K562 (cell line): ENCODE results near the gene KIF3A. TPM values are rescaled to one million over a fixed set of nuclear protein-coding genes. Genes with fewer than 3 reads are reported as not detected.

Experiments
- ARID2 ChIP-seq: fragments of 450-650 bp; IDR thresholded peaks from 2 replicates; pipeline ENCODE4 v1.6.1; 2017; ENCODE audit warnings: antibody characterized with exemption, mild to moderate bottlenecking
- BHLHE40 ChIP-seq: IDR thresholded peaks from 2 replicates; pipeline ENCODE4 v1.6.1; 2011; ENCODE audit warnings: low read length, improper control_type of control experiment
- CBX1 ChIP-seq: sonication (generic); IDR thresholded peaks from 2 replicates; pipeline ENCODE4 v1.6.1; 2016; ENCODE audit warnings: antibody characterized with exemption, low read depth, mild to moderate bottlenecking
- CBX3 ChIP-seq, 2 experiments: IDR thresholded peaks; 1 replicate in 1 of 2; 2 replicates in 1 of 2; pipeline ENCODE4 v1.6.1; 2012; ENCODE audit warnings: inconsistent platforms in 2 of 2, low read length in 2 of 2, borderline replicate concordance in 1 of 2, control low read depth in 1 of 2
- CHD2 ChIP-seq: IDR thresholded peaks from 2 replicates; pipeline ENCODE4 v1.6.1; 2011; ENCODE audit warnings: low read depth, low read length
- CLOCK ChIP-seq: fragments of 250-450 bp; sonication (Bioruptor Pico); IDR thresholded peaks from 2 replicates; pipeline ENCODE4 v1.4.0; 2020; ENCODE audit warnings: mild to moderate bottlenecking, moderate library complexity, borderline replicate concordance
- FOSL1 ChIP-seq: fragments of 200-800 bp; sonication (Bioruptor generic); conservative IDR thresholded peaks from 2 replicates; pipeline ENCODE4 v1.6.1; 2016; ENCODE audit warnings: missing genetic modification characterization, missing compliant biosample characterization
- GTF2A2 ChIP-seq: IDR thresholded peaks from 2 replicates; pipeline ENCODE4 v1.6.1; 2016; ENCODE audit warnings: mild to moderate bottlenecking, missing genetic modification characterization, missing compliant biosample characterization
- HIVEP1 ChIP-seq: fragments of 250-450 bp; sonication (Bioruptor Pico); IDR thresholded peaks from 2 replicates; pipeline ENCODE4 v1.4.0; 2020; ENCODE audit warnings: mild to moderate bottlenecking
- JUNB ChIP-seq: fragments of 450-650 bp; formaldehyde crosslinking; conservative IDR thresholded peaks from 2 replicates; pipeline ENCODE4 v1.4.0; 2020; ENCODE audit warnings: mild to moderate bottlenecking
- MTA3 ChIP-seq: fragments of 450-650 bp; formaldehyde crosslinking; IDR thresholded peaks from 2 replicates; pipeline ENCODE4 v1.6.1; 2017; ENCODE audit warnings: mild to moderate bottlenecking, borderline replicate concordance
- NR2C2 ChIP-seq, 2 experiments: fragments of 200-800 bp in 1 of 2; sonication (Bioruptor generic) in 1 of 2; sonication (generic) in 1 of 2; formaldehyde crosslinking in 1 of 2; IDR thresholded peaks; 2 replicates each; pipeline versions ENCODE4 v1.6.1 to v1.8.0; 2016 to 2022; ENCODE audit warnings: mild to moderate bottlenecking in 1 of 2, missing compliant biosample characterization in 1 of 2, missing genetic modification characterization in 1 of 2, missing genetic modification reagents in 1 of 2
- RAD21 ChIP-seq, 2 experiments: fragments of 250-450 bp in 1 of 2; fragments of 450-650 bp in 1 of 2; sonication (Bioruptor Pico) in 1 of 2; formaldehyde crosslinking in 1 of 2; IDR thresholded peaks in 1 of 2; conservative IDR thresholded peaks in 1 of 2; 2 replicates each; pipeline versions ENCODE4 v1.4.0 to v1.8.0; 2020 to 2022; ENCODE audit warnings: mild to moderate bottlenecking in 2 of 2, moderate library complexity in 1 of 2
- RFX7 ChIP-seq: fragments of 250-450 bp; sonication (Bioruptor Pico); IDR thresholded peaks from 2 replicates; pipeline ENCODE4 v1.5.1; 2021; ENCODE audit warnings: mild to moderate bottlenecking
- SIN3B ChIP-seq: fragments of 450-650 bp; IDR thresholded peaks from 2 replicates; pipeline ENCODE4 v1.6.1; 2017; ENCODE audit warnings: low read depth, mild to moderate bottlenecking, moderate library complexity
- ZFP30 ChIP-seq: fragments of 250-450 bp; sonication (Bioruptor Pico); IDR thresholded peaks from 2 replicates; pipeline ENCODE4 v1.8.0; 2022; ENCODE audit warnings: moderate library complexity, mild to moderate bottlenecking, inconsistent platforms, borderline replicate concordance
- ZFX ChIP-seq: sonication (generic); formaldehyde crosslinking; IDR thresholded peaks from 2 replicates; pipeline ENCODE4 v1.8.0; 2022; ENCODE audit warnings: mild to moderate bottlenecking, missing genetic modification reagents, moderate library complexity
- ZNF146 ChIP-seq: IDR thresholded peaks from one replicate; pipeline ENCODE4 v1.6.1; 2018; ENCODE audit warnings: missing compliant biosample characterization; ENCODE audit not compliant: unreplicated experiment
- ZNF217 ChIP-seq: sonication (generic); formaldehyde crosslinking; IDR thresholded peaks from 2 replicates; pipeline ENCODE4 v1.8.0; 2022; ENCODE audit warnings: mild to moderate bottlenecking, missing genetic modification reagents
- ZNF316 ChIP-seq: fragments of 450-650 bp; IDR thresholded peaks from 2 replicates; pipeline ENCODE4 v1.6.1; 2016
- ZNF609 ChIP-seq: sonication (generic); formaldehyde crosslinking; IDR thresholded peaks from 2 replicates; pipeline ENCODE4 v1.8.1; 2023; ENCODE audit warnings: missing genetic modification reagents, mild to moderate bottlenecking, borderline replicate concordance
- polyA plus RNA-seq, 8 experiments: library from polyadenylated mRNA; depleted of rRNA in 4 of 8; stranded (reverse) in 5 of 8; unstranded in 3 of 8; fragments of >200 nt; fragmentation: Nextera tagmentation in 2 of 8; fragmentation: Illumina TruSeq in 1 of 8; extraction: Ambion mirVana in 2 of 8; extraction: Trizol in 1 of 8; gene quantifications; 2 replicates each; pipeline versions ENCODE4 v1.2.1 to v1.2.3, GENCODE V29; 2011 to 2014; ENCODE audit warnings: inconsistent platforms in 1 of 8, missing spikeins in 1 of 8
- total RNA-seq, 7 experiments: library from RNA; depleted of rRNA in 6 of 7; stranded (reverse); fragments of >200 nt in 6 of 7; fragmentation: Illumina TruSeq in 2 of 7; extraction: Trizol in 2 of 7; gene quantifications; 2 replicates each; pipeline versions ENCODE4 v1.2.1 to v1.2.3, GENCODE V29; 2011 to 2021; ENCODE audit warnings: low replicate concordance in 1 of 7

Gene KIF3A
- total and polyA plus RNA-seq, 9 of the 15 experiments (the other 6 are each of a cell fraction or from before 2014, with no cell fraction given) = 1.5 to 7.8 (median 6.0) TPM

- no peak for TF ChIP-seq CLOCK (CRISPR knock-in tag)
- TF ChIP-seq BHLHE40 = no peak
- TF ChIP-seq MTA3 = no peak
- TF ChIP-seq GTF2A2 = no peak
- TF ChIP-seq NR2C2 (CRISPR knock-in tag; IDR thresholded peaks at IDR 0.05) = no peak
- peak; percentile 28; the same call in 1 of the 2 replicates for TF ChIP-seq NR2C2 (tag; IDR thresholded peaks at IDR 0.05)
- no peak for TF ChIP-seq CHD2
- TF ChIP-seq FOSL1 (tag) = no peak
- TF ChIP-seq SIN3B = 0 out of 2 replicates have a peak, but pooled peaks have one; percentile 24
- TF ChIP-seq RFX7 = no peak
- TF ChIP-seq RAD21 (CRISPR knock-in tag; conservative IDR thresholded peaks at IDR 0.05 in 1 of 2, IDR thresholded peaks at IDR 0.05 in 1 of 2) = peak; percentile 74 to 75
- TF ChIP-seq CBX1 = no peak
- TF ChIP-seq ZNF217 (CRISPR knock-in tag) = no peak
- TF ChIP-seq CBX3 (IDR thresholded peaks at IDR 0.05; ENCODE audit: borderline replicate concordance in 1 of 2, low read length in 2 of 2) = no peak
- TF ChIP-seq JUNB = no peak
- no peak for TF ChIP-seq ZFP30 (CRISPR knock-in tag)
- peak; percentile 12; the same call in 1 of the 2 replicates for TF ChIP-seq ARID2
- no peak for TF ChIP-seq ZNF146 (CRISPR knock-in tag)
- no peak for TF ChIP-seq ZNF609 (CRISPR knock-in tag)
- no peak for TF ChIP-seq HIVEP1 (CRISPR knock-in tag)
- TF ChIP-seq ZFX (CRISPR knock-in tag) = peak; percentile 56
- TF ChIP-seq ZNF316 = no peak
These were observed 75.9 kb downstream of the KIF3A start (continued) for GRCh38 chr5:132661231-132662003.
